Measurements from ENCODE around the gene LRRC4C. TPM values are rescaled to one million over a fixed set of nuclear protein-coding genes. Genes with fewer than 3 reads are reported as not detected.

LRRC4C gene
- total and polyA plus RNA-seq, 2 donors (not counting 1 experiment from before 2014, with no cell fraction given), result under 0.01 to 0.02 TPM

GRCh38 chr11:40508303-40508702 is 951.1 kb downstream of the LRRC4C start:
- DNase-seq (ENCODE audit: low read depth in 2 of 2), result no peak
- H3K4me3 ChIP-seq (replicated peaks in 1 of 4; ENCODE audit: control extremely low read depth in 1 of 4, insufficient read depth in 1 of 4, low read depth in 3 of 4, low read length in 4 of 4), result no peak overlapping the region
- no peaks in the 10 kb centered on the region for H3K4me1 ChIP-seq (ENCODE audit: control insufficient read depth, extremely low read depth, insufficient read depth, low read length)
- H4K20me1 ChIP-seq (ENCODE audit: control insufficient read depth, extremely low read depth, insufficient read depth, low read length), result no peaks in the 10 kb centered on the region
- H3K4me2 ChIP-seq (ENCODE audit: extremely low read depth, insufficient read depth, low read length), result no peak overlapping the region
- H3K79me2 ChIP-seq (ENCODE audit: control insufficient read depth, insufficient read depth, low read length), result no peaks in the 10 kb centered on the region
- H3K36me3 ChIP-seq (ENCODE audit: control insufficient read depth, insufficient read depth, low read length), result no peaks in the 10 kb centered on the region
- H3K9me3 ChIP-seq (ENCODE audit: control insufficient read depth, insufficient read depth, low read depth, low read length), result no peaks in the 10 kb centered on the region
- no peaks in the 10 kb centered on the region for H3K27me3 ChIP-seq (ENCODE audit: control insufficient read depth, insufficient read depth, low read length)
- no peak overlapping the region for H3K9ac ChIP-seq (ENCODE audit: insufficient read depth, low read length)
- H2AFZ ChIP-seq (ENCODE audit: low read length), result no peak overlapping the region
- TF ChIP-seq EZH2 (IDR thresholded peaks at IDR 0.05; ENCODE audit: low read length, missing control alignments) (no peak), CTCF (conservative IDR thresholded peaks at IDR 0.05 in 1 of 2, IDR thresholded peaks at IDR 0.05 in 1 of 2; ENCODE audit: low read depth in 1 of 2, low read length in 2 of 2) (no peak)
- no peak overlapping the region for H3K27ac ChIP-seq (ENCODE audit: insufficient read depth, low read length)

- H3K36me3 ChIP-seq (ENCODE audit: control insufficient read depth, insufficient read depth, low read length), result no peaks in the 10 kb centered on the region
- TF ChIP-seq EZH2 (IDR thresholded peaks at IDR 0.05; ENCODE audit: low read length, missing control alignments) (no peak), CTCF (conservative IDR thresholded peaks at IDR 0.05 in 1 of 2, IDR thresholded peaks at IDR 0.05 in 1 of 2; ENCODE audit: low read depth in 1 of 2, low read length in 2 of 2) (no peak)
Observed at GRCh38 chr11:40506226-40506625, 953.2 kb downstream of the LRRC4C start.

GRCh38 chr11:40491341-40491740 is 968.1 kb downstream of the LRRC4C start:
- Histone ChIP-seq H3K27ac (ENCODE audit: insufficient read depth, low read length) (no peak overlapping the region), H3K4me1 (ENCODE audit: control insufficient read depth, extremely low read depth, insufficient read depth, low read length) (no peaks in the 10 kb centered on the region), H3K9ac (ENCODE audit: insufficient read depth, low read length) (no peak overlapping the region), H2AFZ (ENCODE audit: low read length) (no peak overlapping the region), H3K36me3 (ENCODE audit: control insufficient read depth, insufficient read depth, low read length) (no peaks in the 10 kb centered on the region), H3K4me3 (replicated peaks in 1 of 4; ENCODE audit: control extremely low read depth in 1 of 4, insufficient read depth in 1 of 4, low read depth in 3 of 4, low read length in 4 of 4) (no peak overlapping the region), H3K4me2 (ENCODE audit: extremely low read depth, insufficient read depth, low read length) (no peak overlapping the region), H4K20me1 (ENCODE audit: control insufficient read depth, extremely low read depth, insufficient read depth, low read length) (no peaks in the 10 kb centered on the region), H3K27me3 (ENCODE audit: control insufficient read depth, insufficient read depth, low read length) (no peaks in the 10 kb centered on the region), H3K9me3 (ENCODE audit: control insufficient read depth, insufficient read depth, low read depth, low read length) (no peaks in the 10 kb centered on the region), H3K79me2 (ENCODE audit: control insufficient read depth, insufficient read depth, low read length) (no peaks in the 10 kb centered on the region)
- no peak for DNase-seq (ENCODE audit: low read depth in 2 of 2)
- TF ChIP-seq EZH2 (IDR thresholded peaks at IDR 0.05; ENCODE audit: low read length, missing control alignments), result no peak
- no peak for TF ChIP-seq CTCF (conservative IDR thresholded peaks at IDR 0.05 in 1 of 2, IDR thresholded peaks at IDR 0.05 in 1 of 2; ENCODE audit: low read depth in 1 of 2, low read length in 2 of 2)

More at GRCh38 chr11:40506226-40506625, 953.2 kb downstream of the LRRC4C start:
- H3K4me1 ChIP-seq (ENCODE audit: control insufficient read depth, extremely low read depth, insufficient read depth, low read length), result no peaks in the 10 kb centered on the region
- H3K4me3 ChIP-seq (replicated peaks in 1 of 4; ENCODE audit: control extremely low read depth in 1 of 4, insufficient read depth in 1 of 4, low read depth in 3 of 4, low read length in 4 of 4), result no peak overlapping the region
- no peak overlapping the region for H3K4me2 ChIP-seq (ENCODE audit: extremely low read depth, insufficient read depth, low read length)
- no peak for DNase-seq (ENCODE audit: low read depth in 2 of 2)
- no peaks in the 10 kb centered on the region for H3K9me3 ChIP-seq (ENCODE audit: control insufficient read depth, insufficient read depth, low read depth, low read length)
- no peak overlapping the region for H2AFZ ChIP-seq (ENCODE audit: low read length)
- H3K79me2 ChIP-seq (ENCODE audit: control insufficient read depth, insufficient read depth, low read length), result no peaks in the 10 kb centered on the region
- no peak overlapping the region for H3K27ac ChIP-seq (ENCODE audit: insufficient read depth, low read length)
- H4K20me1 ChIP-seq (ENCODE audit: control insufficient read depth, extremely low read depth, insufficient read depth, low read length), result no peaks in the 10 kb centered on the region
- H3K27me3 ChIP-seq (ENCODE audit: control insufficient read depth, insufficient read depth, low read length), result no peaks in the 10 kb centered on the region
- no peak overlapping the region for H3K9ac ChIP-seq (ENCODE audit: insufficient read depth, low read length)

All from fibroblast of lung (primary cell).